ENCODE measurements around the gene TBX5.

TBX5 gene

GRCh38 chr12:114434341-114434740, 28.4 kb upstream of the TBX5 start:
- Histone ChIP-seq H3K4me1 (ENCODE audit: control insufficient read depth, insufficient read depth, low read length) (no peaks in the 10 kb centered on the region), H3K27ac (ENCODE audit: insufficient read depth, low read depth, low read length, poor library complexity, severe bottlenecking) (no peak overlapping the region), H3K36me3 (ENCODE audit: control insufficient read depth, insufficient read depth, low read length) (no peaks in the 10 kb centered on the region), H3K9me3 (ENCODE audit: control insufficient read depth, low read length) (no peaks in the 10 kb centered on the region), H3K27me3 (ENCODE audit: control insufficient read depth, insufficient read depth, low read length, poor library complexity, severe bottlenecking) (peaks cover 99% of the 10 kb centered on the region), H3K4me3 (ENCODE audit: insufficient read depth, low read depth, low read length) (no peak overlapping the region)
- WGBS, 2 experiments, result 75 to 80% methylated on average over 3 of the region's 3 CpGs

- WGBS, 2 experiments, result 32 to 42% methylated on average over 1 of the region's 1 CpG
- no peak overlapping the region for H3K27ac ChIP-seq (ENCODE audit: insufficient read depth, low read depth, low read length, poor library complexity, severe bottlenecking)
- H3K4me1 ChIP-seq (ENCODE audit: control insufficient read depth, insufficient read depth, low read length), result no peaks in the 10 kb centered on the region
- no peaks in the 10 kb centered on the region for H3K9me3 ChIP-seq (ENCODE audit: control insufficient read depth, low read length)
- no peak overlapping the region for H3K4me3 ChIP-seq (ENCODE audit: insufficient read depth, low read depth, low read length)
- H3K36me3 ChIP-seq (ENCODE audit: control insufficient read depth, insufficient read depth, low read length), result no peaks in the 10 kb centered on the region
- H3K27me3 ChIP-seq (ENCODE audit: control insufficient read depth, insufficient read depth, low read length, poor library complexity, severe bottlenecking), result peaks cover 95% of the 10 kb centered on the region
These were observed 26.0 kb upstream of the TBX5 start for GRCh38 chr12:114431902-114432301.

- no peaks in the 10 kb centered on the region for H3K9me3 ChIP-seq (ENCODE audit: control insufficient read depth, low read length)
- 83% methylated on average over 3 to 4 of the region's 4 CpGs for WGBS, 2 experiments
- no peak overlapping the region for H3K4me3 ChIP-seq (ENCODE audit: insufficient read depth, low read depth, low read length)
- H3K27ac ChIP-seq (ENCODE audit: insufficient read depth, low read depth, low read length, poor library complexity, severe bottlenecking), result no peak overlapping the region
- H3K4me1 ChIP-seq (ENCODE audit: control insufficient read depth, insufficient read depth, low read length), result no peaks in the 10 kb centered on the region
- no peaks in the 10 kb centered on the region for H3K36me3 ChIP-seq (ENCODE audit: control insufficient read depth, insufficient read depth, low read length)
- H3K27me3 ChIP-seq (ENCODE audit: control insufficient read depth, insufficient read depth, low read length, poor library complexity, severe bottlenecking), result peaks cover 95% of the 10 kb centered on the region
These were observed 24.4 kb upstream of the TBX5 start for GRCh38 chr12:114430306-114430705.

- Histone ChIP-seq H3K27me3 (ENCODE audit: control insufficient read depth, insufficient read depth, low read length, poor library complexity, severe bottlenecking) (peaks cover 87% of the 10 kb centered on the region), H3K36me3 (ENCODE audit: control insufficient read depth, insufficient read depth, low read length) (no peaks in the 10 kb centered on the region), H3K9me3 (ENCODE audit: control insufficient read depth, low read length) (no peaks in the 10 kb centered on the region), H3K4me1 (ENCODE audit: control insufficient read depth, insufficient read depth, low read length) (no peaks in the 10 kb centered on the region), H3K27ac (ENCODE audit: insufficient read depth, low read depth, low read length, poor library complexity, severe bottlenecking) (no peak overlapping the region), H3K4me3 (ENCODE audit: insufficient read depth, low read depth, low read length) (no peak overlapping the region)
- WGBS, 2 experiments, result 57 to 58% methylated on average over 3 of the region's 3 CpGs
These were observed 19.2 kb upstream of the TBX5 start for GRCh38 chr12:114425031-114425626.

GRCh38 chr12:114420944-114421335, 15.0 kb upstream of the TBX5 start:
- peaks cover 90% of the 10 kb centered on the region for H3K27me3 ChIP-seq (ENCODE audit: control insufficient read depth, insufficient read depth, low read length, poor library complexity, severe bottlenecking)
- H3K36me3 ChIP-seq (ENCODE audit: control insufficient read depth, insufficient read depth, low read length), result no peaks in the 10 kb centered on the region
- H3K4me1 ChIP-seq (ENCODE audit: control insufficient read depth, insufficient read depth, low read length), result no peaks in the 10 kb centered on the region
- no peaks in the 10 kb centered on the region for H3K9me3 ChIP-seq (ENCODE audit: control insufficient read depth, low read length)
- no peak overlapping the region for H3K27ac ChIP-seq (ENCODE audit: insufficient read depth, low read depth, low read length, poor library complexity, severe bottlenecking)
- no peak overlapping the region for H3K4me3 ChIP-seq (ENCODE audit: insufficient read depth, low read depth, low read length)
- 83 to 92% methylated on average over 4 of the region's 4 CpGs for WGBS, 2 experiments

- peaks cover 90% of the 10 kb centered on the region for H3K27me3 ChIP-seq (ENCODE audit: control insufficient read depth, insufficient read depth, low read length, poor library complexity, severe bottlenecking)
- H3K36me3 ChIP-seq (ENCODE audit: control insufficient read depth, insufficient read depth, low read length), result no peaks in the 10 kb centered on the region
- H3K9me3 ChIP-seq (ENCODE audit: control insufficient read depth, low read length), result no peaks in the 10 kb centered on the region
- WGBS, 2 experiments, result 72 to 81% methylated on average over 6 to 7 of the region's 8 CpGs
- H3K4me1 ChIP-seq (ENCODE audit: control insufficient read depth, insufficient read depth, low read length), result no peaks in the 10 kb centered on the region
- no peak overlapping the region for H3K4me3 ChIP-seq (ENCODE audit: insufficient read depth, low read depth, low read length)
- no peak overlapping the region for H3K27ac ChIP-seq (ENCODE audit: insufficient read depth, low read depth, low read length, poor library complexity, severe bottlenecking)
These were observed 14.4 kb upstream of the TBX5 start for GRCh38 chr12:114420182-114420943.

GRCh38 chr12:114416028-114416427, 10.1 kb upstream of the TBX5 start:
- Histone ChIP-seq H3K9me3 (ENCODE audit: control insufficient read depth, low read length) (no peaks in the 10 kb centered on the region), H3K4me1 (ENCODE audit: control insufficient read depth, insufficient read depth, low read length) (no peaks in the 10 kb centered on the region), H3K27me3 (ENCODE audit: control insufficient read depth, insufficient read depth, low read length, poor library complexity, severe bottlenecking) (peaks cover 99% of the 10 kb centered on the region), H3K27ac (ENCODE audit: insufficient read depth, low read depth, low read length, poor library complexity, severe bottlenecking) (no peak overlapping the region), H3K4me3 (ENCODE audit: insufficient read depth, low read depth, low read length) (no peak overlapping the region), H3K36me3 (ENCODE audit: control insufficient read depth, insufficient read depth, low read length) (no peaks in the 10 kb centered on the region)
- WGBS, 2 experiments, result 67 to 70% methylated on average over 4 of the region's 4 CpGs

- WGBS, 2 experiments, result 44 to 48% methylated on average over 7 of the region's 7 CpGs
- no peaks in the 10 kb centered on the region for H3K36me3 ChIP-seq (ENCODE audit: control insufficient read depth, insufficient read depth, low read length)
- no peaks in the 10 kb centered on the region for H3K4me1 ChIP-seq (ENCODE audit: control insufficient read depth, insufficient read depth, low read length)
- H3K4me3 ChIP-seq (ENCODE audit: insufficient read depth, low read depth, low read length), result no peak overlapping the region
- H3K9me3 ChIP-seq (ENCODE audit: control insufficient read depth, low read length), result no peaks in the 10 kb centered on the region
- no peak overlapping the region for H3K27ac ChIP-seq (ENCODE audit: insufficient read depth, low read depth, low read length, poor library complexity, severe bottlenecking)
- H3K27me3 ChIP-seq (ENCODE audit: control insufficient read depth, insufficient read depth, low read length, poor library complexity, severe bottlenecking), result peaks cover 99% of the 10 kb centered on the region
These were observed 9.6 kb upstream of the TBX5 start for GRCh38 chr12:114415525-114415868.

- H3K27me3 ChIP-seq (ENCODE audit: control insufficient read depth, insufficient read depth, low read length, poor library complexity, severe bottlenecking), result peaks cover 99% of the 10 kb centered on the region
- WGBS, 2 experiments, result 39 to 40% methylated on average over 11 of the region's 11 CpGs
- H3K4me1 ChIP-seq (ENCODE audit: control insufficient read depth, insufficient read depth, low read length), result no peaks in the 10 kb centered on the region
- H3K9me3 ChIP-seq (ENCODE audit: control insufficient read depth, low read length), result no peaks in the 10 kb centered on the region
- no peaks in the 10 kb centered on the region for H3K36me3 ChIP-seq (ENCODE audit: control insufficient read depth, insufficient read depth, low read length)
- no peak overlapping the region for H3K27ac ChIP-seq (ENCODE audit: insufficient read depth, low read depth, low read length, poor library complexity, severe bottlenecking)
- H3K4me3 ChIP-seq (ENCODE audit: insufficient read depth, low read depth, low read length), result no peak overlapping the region
These were observed 9.1 kb upstream of the TBX5 start for GRCh38 chr12:114414866-114415524.

- H3K27me3 ChIP-seq (ENCODE audit: control insufficient read depth, insufficient read depth, low read length, poor library complexity, severe bottlenecking), result peaks cover 99% of the 10 kb centered on the region
These were observed 8.3 kb upstream of the TBX5 start for GRCh38 chr12:114414031-114414865.

More at GRCh38 chr12:114414031-114414865, 8.3 kb upstream of the TBX5 start:
- Histone ChIP-seq H3K4me1 (ENCODE audit: control insufficient read depth, insufficient read depth, low read length) (no peaks in the 10 kb centered on the region), H3K4me3 (ENCODE audit: insufficient read depth, low read depth, low read length) (no peak overlapping the region), H3K9me3 (ENCODE audit: control insufficient read depth, low read length) (no peaks in the 10 kb centered on the region), H3K27ac (ENCODE audit: insufficient read depth, low read depth, low read length, poor library complexity, severe bottlenecking) (no peak overlapping the region), H3K36me3 (ENCODE audit: control insufficient read depth, insufficient read depth, low read length) (no peaks in the 10 kb centered on the region)
- 3% methylated on average over 48 of the region's 48 CpGs for WGBS, 2 experiments

Data from ectodermal cell (in vitro differentiated cells).